Measurements from ENCODE around the gene ROCK1. TPM values are rescaled to one million over a fixed set of nuclear protein-coding genes. Genes with fewer than 3 reads are reported as not detected.
"Not testable (repeated sequence)": the region's sequence is repeated elsewhere in the genome, so short reads cannot be mapped to it uniquely, and the experiment has no call there.

Gene ROCK1
- total RNA-seq, 6 donors from 2014 or later, result 49.4 to 134 (median 75.9) TPM

DNA sequence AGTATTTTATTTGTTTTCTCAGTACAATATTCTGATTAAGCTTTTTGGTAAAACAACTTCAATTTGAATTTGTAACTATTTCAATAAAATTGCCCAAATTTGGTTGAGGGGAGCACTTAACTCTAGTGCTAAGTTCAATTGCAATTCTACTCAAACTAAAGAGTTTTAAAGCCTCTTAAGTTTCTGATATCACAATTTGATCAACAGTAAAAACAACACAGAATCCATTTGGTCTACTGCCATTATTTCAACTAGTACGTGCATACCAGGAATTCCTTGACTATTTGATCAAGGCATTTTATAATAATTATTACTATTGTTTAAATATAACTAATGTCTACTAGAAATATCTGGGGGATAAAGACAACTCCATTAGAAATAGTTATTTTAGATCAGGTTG lies 150.9 kb downstream of the ROCK1 start:
- 59 to 65% methylated on average over 1 of the region's 1 CpG for WGBS, 2 donors
- ATAC-seq (ENCODE audit: low FRiP score in 2 of 2), result no peak
- TF ChIP-seq POLR2A (IDR thresholded peaks at IDR 0.05), result no peak
- no peak for DNase-seq
- Histone ChIP-seq H3K27me3 (no peaks in the 10 kb centered on the region), H3K9me3 (no peaks in the 10 kb centered on the region), H3K4me1 (no peaks in the 10 kb centered on the region), H3K27ac (no peak overlapping the region), H3K36me3 (peaks cover 0 to 30% (median 2%) of the 10 kb centered on the region in 4 donors), H3K4me3 (no peak overlapping the region)

DNA sequence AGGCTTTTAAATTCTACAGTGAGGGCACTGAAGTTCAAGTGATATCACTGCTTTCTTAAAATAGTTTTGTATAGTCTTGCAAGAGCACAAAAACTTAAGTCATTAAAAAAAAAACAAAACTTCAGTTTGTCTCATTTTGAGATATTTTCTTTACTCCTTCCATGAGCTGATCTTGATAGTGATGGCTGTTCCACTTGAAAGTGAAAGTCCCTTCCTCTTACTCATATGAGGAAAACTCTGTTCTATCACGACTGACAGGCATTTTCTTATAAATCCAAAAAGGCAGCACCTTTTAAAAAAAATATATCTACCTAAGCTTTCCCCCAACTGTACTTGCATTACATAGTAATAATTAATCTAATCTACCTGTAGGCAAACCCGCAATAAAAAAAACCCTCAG lies 160.8 kb downstream of the ROCK1 start:
- 77 to 83% methylated on average over 2 of the region's 2 CpGs for WGBS, 2 donors
- DNase-seq; ATAC-seq (ENCODE audit: low FRiP score in 2 of 2); H3K27ac ChIP-seq; H3K4me1 ChIP-seq; H3K27me3 ChIP-seq; H3K4me3 ChIP-seq; H3K9me3 ChIP-seq: not testable (repeated sequence)
- peaks cover 0 to 21% (median 2%) of the 10 kb centered on the region in 4 donors for H3K36me3 ChIP-seq

Small RNAs within 50 kb of the gene (small RNA-seq; reads per million reads assigned to genes)
- gene RNU6-120P, result 0 reads per million in 4 donors

Other genes with a start within 250 kb of the ROCK1 start
- gene GREB1L, start 130.4 kb upstream of the ROCK1 start, total RNA-seq, result 1 to 10 TPM in 1 of 6 donors, under 1 TPM in 5; under 0.01 to 2.0 (median 0.44) TPM